ENCODE data around the gene KHDRBS2.

DNA sequence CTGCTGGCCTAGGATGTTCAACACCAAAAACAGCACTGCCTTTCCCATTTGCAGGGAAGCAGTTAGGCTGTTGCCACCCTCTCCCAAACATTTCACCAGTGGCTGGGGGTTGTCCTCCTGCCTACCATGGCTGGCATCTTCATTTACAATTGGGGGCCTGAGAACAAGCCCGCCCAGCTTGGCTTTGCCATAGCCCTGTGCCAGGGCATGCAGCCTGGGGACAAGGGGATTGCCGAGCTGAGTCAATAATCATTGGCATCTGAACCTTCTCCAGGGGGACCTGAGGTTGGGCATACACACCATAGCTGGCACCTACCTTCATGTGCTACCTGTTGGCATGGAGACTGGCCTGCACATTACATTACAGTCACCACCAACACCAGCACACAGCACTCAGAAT, 345.1 kb downstream of the KHDRBS2 start:
- TF ChIP-seq CTCF (IDR thresholded peaks at IDR 0.05), result no peak
- no peak for TF ChIP-seq POLR2A (IDR thresholded peaks at IDR 0.05)
